K562 treated with DMSO at 1 percent for 12 hours (cell line): ENCODE measurements around the gene HPGD. TPM values are rescaled to one million over a fixed set of nuclear protein-coding genes. Genes with fewer than 3 reads are reported as not detected.

Source experiments
- total RNA-seq: library from RNA; unstranded; fragments of 300-600 nt; gene quantifications from 2 replicates; pipeline ENCODE4 v1.2.3, GENCODE V29; 2022; ENCODE audit not compliant: insufficient read depth

HPGD gene
- total RNA-seq, result 3.3 and 3.7 TPM in 2 replicates

DNA sequence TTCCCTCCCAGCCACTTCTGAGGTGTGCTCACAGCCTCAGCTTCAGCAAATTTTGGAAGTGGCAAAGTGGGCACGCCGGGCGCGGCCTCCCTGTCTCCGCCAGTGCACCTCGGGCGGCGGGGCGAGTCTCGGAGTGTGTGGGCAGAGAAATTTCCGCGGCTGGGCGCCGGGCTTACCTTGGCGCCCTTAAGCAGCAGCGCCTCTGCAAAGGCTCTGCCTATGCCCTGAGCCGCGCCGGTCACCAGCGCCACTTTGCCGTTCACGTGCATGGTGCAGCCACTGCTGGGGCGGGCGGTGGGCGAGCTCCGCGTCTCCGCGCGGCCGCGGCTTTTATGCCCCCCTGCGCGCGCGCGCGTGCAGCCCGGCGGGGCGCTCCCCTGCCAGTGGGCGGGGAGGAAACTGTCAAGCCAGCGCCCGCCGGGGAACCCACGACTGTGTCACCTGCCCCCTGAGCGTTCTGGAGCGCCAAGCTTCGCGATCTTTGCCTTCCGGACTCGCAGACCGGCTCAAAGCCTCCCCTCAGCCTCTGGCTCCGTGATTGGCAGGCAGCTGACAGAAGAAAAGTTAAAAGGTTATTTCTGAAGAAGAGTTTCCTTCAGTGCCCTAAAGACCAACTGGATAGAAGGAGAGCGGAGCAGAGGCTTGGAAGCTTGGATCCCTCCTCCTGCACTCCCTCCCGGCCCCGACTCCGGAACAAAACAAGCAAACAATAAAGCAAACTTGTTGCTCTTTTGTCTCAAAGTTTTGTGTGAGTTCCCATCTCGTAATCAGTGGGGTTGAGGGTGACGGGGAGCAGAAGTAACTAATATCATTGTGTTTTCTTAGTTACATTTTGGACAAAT lies at the start of gene HPGD:
Gene HPGD (minus strand): TSS at position 306 of the 842 bp plus-strand sequence. CDS start 37 bp downstream, at position 269.

Other genes with a start within 250 kb of the HPGD start
- gene FBXO8, start 238.8 kb downstream of the HPGD start, total RNA-seq, result 14.6 and 17.8 TPM in 2 replicates
- gene CEP44, start 238.6 kb downstream of the HPGD start, total RNA-seq, result 3.3 and 15.3 TPM in 2 replicates